Activated CD4-positive, alpha-beta T cell treated with anti-CD3 and anti-CD28 coated beads for 4 hours (primary cell): ENCODE measurements around the gene MINDY1.

Source experiments
- DNase-seq, 2 donors: peaks; one replicate each; pipeline ENCODE4 v3.0.0-alpha.2; 2020

The MINDY1 gene

GRCh38 chr1:151010346-151010726, 3.6 kb upstream of the MINDY1 start:
- no peak for DNase-seq

- no peak for DNase-seq
These were observed 3.1 kb upstream of the MINDY1 start for GRCh38 chr1:151009674-151010345.

- DNase-seq = no peak
These were observed 2.5 kb upstream of the MINDY1 start for GRCh38 chr1:151009206-151009587.

- DNase-seq = peak; percentile 95
These were observed 1.8 kb upstream of the MINDY1 start, which contains the start of gene PRUNE1 for GRCh38 chr1:151008244-151009205. Gene PRUNE1, plus strand, starts transcription at chr1:151008449. Its CDS starts 184 bp downstream, at chr1:151008633.

- DNase-seq = no peak
These were observed 1.1 kb upstream of the MINDY1 start for GRCh38 chr1:151007853-151008243.

- DNase-seq = no peak
These were observed 878 bp downstream of the MINDY1 start for GRCh38 chr1:151005729-151006319.

GRCh38 chr1:151003180-151003579, 3.5 kb downstream of the MINDY1 start:
- no peak for DNase-seq

GRCh38 chr1:151002611-151003010, 4.1 kb downstream of the MINDY1 start:
- DNase-seq = no peak

- DNase-seq = no peak
These were observed 4.7 kb downstream of the MINDY1 start for GRCh38 chr1:151002051-151002450.

- no peak for DNase-seq
These were observed 5.1 kb downstream of the MINDY1 start for GRCh38 chr1:151001602-151002001.

- no peak for DNase-seq
These were observed 6.3 kb downstream of the MINDY1 start for GRCh38 chr1:151000408-151000807.

GRCh38 chr1:150999926-151000325, 6.8 kb downstream of the MINDY1 start:
- no peak for DNase-seq

- no peak for DNase-seq
These were observed 7.5 kb downstream of the MINDY1 start for GRCh38 chr1:150999051-150999674.

- DNase-seq = no peak
These were observed 8.8 kb downstream of the MINDY1 start for GRCh38 chr1:150997949-150998348.

GRCh38 chr1:150997126-150997872, 9.4 kb downstream of the MINDY1 start:
- DNase-seq = no peak

GRCh38 chr1:150995896-150996295, 10.8 kb downstream of the MINDY1 start:
- DNase-seq = peak in 1 of 2 donors; percentile 33

- DNase-seq = no peak
These were observed 11.2 kb downstream of the MINDY1 start for GRCh38 chr1:150995460-150995859.

- DNase-seq = no peak
These were observed 12.5 kb downstream of the MINDY1 start for GRCh38 chr1:150994248-150994647.

GRCh38 chr1:150992626-150993025, 14.1 kb downstream of the MINDY1 start:
- DNase-seq = no peak

GRCh38 chr1:150987924-150988323, 18.8 kb downstream of the MINDY1 start:
- no peak for DNase-seq

- no peak for DNase-seq
These were observed 21.4 kb downstream of the MINDY1 start for GRCh38 chr1:150985179-150985825.
